Measurements from ENCODE around the gene CATSPER3. TPM values are rescaled to one million over a fixed set of nuclear protein-coding genes. Genes with fewer than 3 reads are reported as not detected.

CATSPER3 gene
- total RNA-seq, 1 experiment from 2014 or later, result 1.7 TPM

DNA sequence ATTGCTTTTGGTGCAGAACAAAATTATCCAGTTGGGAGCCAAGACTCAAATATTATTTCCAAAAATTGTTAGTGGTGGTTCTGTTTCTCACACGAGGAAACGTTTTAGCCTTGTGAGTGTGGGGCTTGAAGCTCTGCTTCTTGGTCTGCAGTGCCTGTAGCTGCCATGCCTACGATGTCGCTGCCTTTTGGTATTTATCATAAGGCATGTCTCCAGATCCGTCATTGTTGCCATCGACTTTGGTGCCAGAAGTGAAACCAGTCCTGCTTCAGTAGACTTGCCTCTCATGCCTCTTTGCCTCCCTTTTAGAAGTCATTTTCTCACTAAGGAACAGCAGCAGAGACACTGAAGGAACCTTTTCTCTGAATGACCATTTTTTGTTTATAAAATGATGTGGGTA lies 29.7 kb upstream of the CATSPER3 start:
- ATAC-seq (no peak), DNase-seq (ENCODE audit: low read depth, low spot score) (no peak)
- H3K27ac ChIP-seq (ENCODE audit: low read depth, low read length), result no peak overlapping the region
- no peaks in the 10 kb centered on the region for H3K4me1 ChIP-seq (ENCODE audit: control insufficient read depth in 1 of 2, insufficient read depth in 2 of 2, low read length in 2 of 2)
- intact Hi-C loops (cut with micrococcal nuclease), result loop anchor here (2.0 kb wide), 1 partner anchor 19 kb away; no protein-coding TSS in a partner anchor
- ChIA-PET CTCF (no interaction called here), POLR2A (no interaction called here), RAD21 (ENCODE audit: low non-redundant PET in 1 of 2, low total read pairs in 2 of 2, uncharacterized antibody in 2 of 2, unreplicated experiment in 2 of 2) (no interaction called here)
- TF ChIP-seq CBX3 (IDR thresholded peaks at IDR 0.05; ENCODE audit: low read depth) (no peak), ELF1 (IDR thresholded peaks at IDR 0.05; ENCODE audit: borderline replicate concordance, low read depth) (no peak), SRF (IDR thresholded peaks at IDR 0.05; ENCODE audit: low read depth) (no peak), ZFX (IDR thresholded peaks at IDR 0.05) (no peak)
- no TSS peak for BruUV-seq (replicated peaks)
- no peaks in the 10 kb centered on the region for H3K9me2 ChIP-seq (ENCODE audit: insufficient read depth)
- H3K4me3 ChIP-seq (replicated peaks in 1 of 2; ENCODE audit: low read depth in 1 of 2, low read length in 2 of 2), result no peak overlapping the region
- no peaks in the 10 kb centered on the region for H3K27me3 ChIP-seq (ENCODE audit: insufficient read depth, low read length)
- no peaks in the 10 kb centered on the region for H3K79me2 ChIP-seq (ENCODE audit: insufficient read depth, low read length)
- no peak overlapping the region for H3K4me2 ChIP-seq (ENCODE audit: low read length)
- H3K9me3 ChIP-seq (ENCODE audit: control insufficient read depth in 1 of 2, insufficient read depth in 1 of 2, low read depth in 1 of 2, low read length in 2 of 2), result no peaks in the 10 kb centered on the region
- H2AFZ ChIP-seq (ENCODE audit: low read depth, low read length, poor library complexity, severe bottlenecking), result no peak overlapping the region
- H3K9ac ChIP-seq (ENCODE audit: low read length), result no peak overlapping the region
- H3K36me3 ChIP-seq (ENCODE audit: control insufficient read depth in 1 of 2, insufficient read depth in 2 of 2, low read length in 2 of 2), result no peaks in the 10 kb centered on the region
- H4K20me1 ChIP-seq (ENCODE audit: insufficient read depth), result no peaks in the 10 kb centered on the region; the same call in 1 of the 2 replicates

DNA sequence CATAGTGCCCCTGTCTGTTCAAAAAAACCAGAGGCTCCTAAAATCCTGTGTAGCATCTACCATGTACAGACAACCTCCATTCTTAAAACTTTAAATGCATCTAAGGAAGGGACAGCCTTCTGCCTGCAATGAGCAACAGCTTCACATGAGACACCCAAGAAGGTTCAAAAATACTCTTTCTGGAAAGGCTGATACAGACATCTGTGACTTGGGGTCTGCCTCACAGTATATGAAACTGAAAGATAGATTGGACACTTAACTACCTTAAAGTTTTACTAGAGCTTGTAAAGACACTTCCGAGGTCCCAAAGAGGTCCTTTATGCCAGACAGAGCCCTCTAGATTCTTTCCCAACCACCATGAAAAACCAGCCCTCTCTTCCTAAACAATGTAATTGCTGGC lies 28.2 kb upstream of the CATSPER3 start:
- TF ChIP-seq POLR2A (IDR thresholded peaks at IDR 0.05; ENCODE audit: borderline replicate concordance, extremely low read depth, insufficient read depth, insufficient read length) (no peak), SIN3A (IDR thresholded peaks at IDR 0.05; ENCODE audit: low read depth) (no peak), ZNF274 (IDR thresholded peaks at IDR 0.05; ENCODE audit: low read depth, low read length) (no peak), JUND (IDR thresholded peaks at IDR 0.05) (no peak), YY1 (IDR thresholded peaks at IDR 0.05; ENCODE audit: extremely low read depth, insufficient replicate concordance, low read depth, low read length) (no peak), SRF (IDR thresholded peaks at IDR 0.05; ENCODE audit: low read depth) (no peak), CEBPB (IDR thresholded peaks at IDR 0.05; ENCODE audit: low read depth) (no peak), ELF1 (IDR thresholded peaks at IDR 0.05; ENCODE audit: borderline replicate concordance, low read depth) (no peak), RAD21 (IDR thresholded peaks at IDR 0.05; ENCODE audit: low read depth) (no peak), CBX3 (IDR thresholded peaks at IDR 0.05; ENCODE audit: low read depth) (no peak)
- TF ChIP-seq, protein P1, sequence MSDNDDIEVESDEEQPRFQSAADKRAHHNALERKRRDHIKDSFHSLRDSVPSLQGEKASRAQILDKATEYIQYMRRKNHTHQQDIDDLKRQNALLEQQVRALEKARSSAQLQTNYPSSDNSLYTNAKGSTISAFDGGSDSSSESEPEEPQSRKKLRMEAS (IDR thresholded peaks at IDR 0.05), result no peak
- TF ChIP-seq, protein P2, sequence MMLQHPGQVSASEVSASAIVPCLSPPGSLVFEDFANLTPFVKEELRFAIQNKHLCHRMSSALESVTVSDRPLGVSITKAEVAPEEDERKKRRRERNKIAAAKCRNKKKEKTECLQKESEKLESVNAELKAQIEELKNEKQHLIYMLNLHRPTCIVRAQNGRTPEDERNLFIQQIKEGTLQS (IDR thresholded peaks at IDR 0.05), result no peak
- no peaks in the 10 kb centered on the region for H3K36me3 ChIP-seq (ENCODE audit: control insufficient read depth in 1 of 2, insufficient read depth in 2 of 2, low read length in 2 of 2)
- H2AFZ ChIP-seq (ENCODE audit: low read depth, low read length, poor library complexity, severe bottlenecking), result no peak overlapping the region
- H3K9me2 ChIP-seq (ENCODE audit: insufficient read depth), result no peaks in the 10 kb centered on the region
- RAD21 ChIA-PET (ENCODE audit: low non-redundant PET in 1 of 2, low total read pairs in 2 of 2, uncharacterized antibody in 2 of 2, unreplicated experiment in 2 of 2), result no interaction called here
- DNase-seq (ENCODE audit: low read depth, low spot score), result no peak
- no peak overlapping the region for H3K27ac ChIP-seq (ENCODE audit: low read depth, low read length)
- CTCF ChIA-PET, result interaction anchor here (1.1 kb wide), 1 partner anchor 22 kb away, joined by 3 read pairs; no protein-coding TSS in a partner anchor
- no TSS peak for BruUV-seq (replicated peaks)
- H3K4me1 ChIP-seq (ENCODE audit: control insufficient read depth in 1 of 2, insufficient read depth in 2 of 2, low read length in 2 of 2), result no peaks in the 10 kb centered on the region
- H4K20me1 ChIP-seq (ENCODE audit: insufficient read depth), result no peaks in the 10 kb centered on the region; the same call in 1 of the 2 replicates
- ATAC-seq, result no peak
- POLR2A ChIA-PET, result no interaction called here
- H3K9ac ChIP-seq (ENCODE audit: low read length), result no peak overlapping the region
- H3K4me3 ChIP-seq (replicated peaks in 1 of 2; ENCODE audit: low read depth in 1 of 2, low read length in 2 of 2), result no peak overlapping the region
- H3K4me2 ChIP-seq (ENCODE audit: low read length), result no peak overlapping the region
- H3K79me2 ChIP-seq (ENCODE audit: insufficient read depth, low read length), result no peaks in the 10 kb centered on the region
- intact Hi-C loops (cut with micrococcal nuclease), result loop anchor here (2.0 kb wide), 1 partner anchor 21 kb away; no protein-coding TSS in a partner anchor
- H3K9me3 ChIP-seq (ENCODE audit: control insufficient read depth in 1 of 2, insufficient read depth in 1 of 2, low read depth in 1 of 2, low read length in 2 of 2), result no peaks in the 10 kb centered on the region
- H3K27me3 ChIP-seq (ENCODE audit: insufficient read depth, low read length), result no peaks in the 10 kb centered on the region

All from HCT116 (cell line).